AG09319 (cell line): Measurements from ENCODE around the gene RYR3.

Experiments used
- DNase-seq: peaks from one replicate; pipeline ENCODE4 v3.0.0-alpha.2; 2010; ENCODE audit warnings: low read depth; ENCODE audit errors: extremely low read depth
- TF ChIP-seq, protein P1 (sequence below): IDR thresholded peaks from 2 replicates; pipeline ENCODE4 v1.5.1; 2011; ENCODE audit warnings: low read depth, mild to moderate bottlenecking, inconsistent platforms, low read length, moderate library complexity

The RYR3 gene

GRCh38 chr15:33516563-33516962, 205.8 kb downstream of the RYR3 start:
- DNase-seq: no peak
- TF ChIP-seq, protein P1, sequence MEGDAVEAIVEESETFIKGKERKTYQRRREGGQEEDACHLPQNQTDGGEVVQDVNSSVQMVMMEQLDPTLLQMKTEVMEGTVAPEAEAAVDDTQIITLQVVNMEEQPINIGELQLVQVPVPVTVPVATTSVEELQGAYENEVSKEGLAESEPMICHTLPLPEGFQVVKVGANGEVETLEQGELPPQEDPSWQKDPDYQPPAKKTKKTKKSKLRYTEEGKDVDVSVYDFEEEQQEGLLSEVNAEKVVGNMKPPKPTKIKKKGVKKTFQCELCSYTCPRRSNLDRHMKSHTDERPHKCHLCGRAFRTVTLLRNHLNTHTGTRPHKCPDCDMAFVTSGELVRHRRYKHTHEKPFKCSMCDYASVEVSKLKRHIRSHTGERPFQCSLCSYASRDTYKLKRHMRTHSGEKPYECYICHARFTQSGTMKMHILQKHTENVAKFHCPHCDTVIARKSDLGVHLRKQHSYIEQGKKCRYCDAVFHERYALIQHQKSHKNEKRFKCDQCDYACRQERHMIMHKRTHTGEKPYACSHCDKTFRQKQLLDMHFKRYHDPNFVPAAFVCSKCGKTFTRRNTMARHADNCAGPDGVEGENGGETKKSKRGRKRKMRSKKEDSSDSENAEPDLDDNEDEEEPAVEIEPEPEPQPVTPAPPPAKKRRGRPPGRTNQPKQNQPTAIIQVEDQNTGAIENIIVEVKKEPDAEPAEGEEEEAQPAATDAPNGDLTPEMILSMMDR: no peak

DNA sequence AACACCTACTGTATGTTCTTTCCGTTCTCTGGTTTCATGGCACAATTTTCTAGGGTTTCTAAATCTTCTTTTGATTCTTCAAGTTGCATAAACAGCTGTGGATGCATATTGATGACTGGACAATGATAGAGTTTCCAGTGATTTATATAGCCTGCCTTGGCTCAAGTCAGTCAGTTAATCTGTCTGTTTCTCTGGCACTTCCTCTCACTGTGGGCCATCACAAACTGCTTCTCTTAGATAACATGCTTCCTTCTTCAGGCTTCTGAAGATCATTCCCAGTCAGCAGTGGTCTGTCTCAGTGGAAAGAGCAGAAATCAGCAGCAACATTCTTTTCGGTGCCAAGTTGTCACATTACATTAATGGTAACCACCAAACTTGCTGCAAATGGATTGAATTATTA, 207.2 kb downstream of the RYR3 start:
- TF ChIP-seq, protein P1: no peak
- no peak for DNase-seq

- TF ChIP-seq, protein P1: no peak
- DNase-seq: no peak
These were observed 207.7 kb downstream of the RYR3 start for GRCh38 chr15:33518421-33518820.

- TF ChIP-seq, protein P1: no peak
- no peak for DNase-seq
These were observed 213.5 kb downstream of the RYR3 start for GRCh38 chr15:33524274-33524673.

DNA sequence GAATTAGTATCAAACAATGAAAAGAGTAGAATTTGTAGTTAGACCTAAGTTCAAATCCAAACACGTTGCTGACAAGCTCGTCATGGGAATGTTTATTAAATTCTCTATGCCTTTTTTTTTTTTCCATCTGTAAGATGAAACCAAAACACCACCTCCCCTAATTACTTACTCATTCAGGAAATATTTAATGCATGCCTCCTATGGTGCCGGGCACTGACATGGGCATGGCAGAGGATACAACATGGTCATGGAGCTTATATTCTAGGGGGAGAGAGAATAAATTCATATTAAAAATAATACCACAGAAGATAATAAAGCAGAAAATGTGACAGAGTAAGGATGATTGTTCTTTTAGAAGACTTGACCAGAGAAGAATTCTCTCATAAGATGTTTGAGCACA, 215.8 kb downstream of the RYR3 start:
- TF ChIP-seq, protein P1: no peak
- no peak for DNase-seq

DNA sequence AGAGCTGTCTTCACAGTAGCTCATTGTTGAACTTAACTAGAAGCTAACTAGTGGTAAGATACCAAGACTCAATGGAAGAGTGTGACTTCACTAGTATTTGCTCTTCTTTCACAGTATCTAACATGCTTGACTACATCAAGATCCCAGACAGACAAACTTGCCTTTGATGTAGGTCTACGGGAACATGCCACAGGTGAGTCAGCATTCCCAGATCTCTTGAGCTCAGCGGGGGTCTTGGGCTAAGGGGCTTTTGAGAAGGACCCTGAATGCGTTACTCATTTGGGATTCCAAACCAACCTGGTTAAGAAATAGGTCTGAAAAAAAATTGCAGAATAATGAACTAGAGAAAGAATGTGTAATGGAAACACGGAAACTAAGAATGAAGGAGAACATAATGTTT, 222.4 kb downstream of the RYR3 start:
- TF ChIP-seq, protein P1: no peak
- DNase-seq: no peak

GRCh38 chr15:33534642-33535041, 223.9 kb downstream of the RYR3 start:
- DNase-seq: no peak
- TF ChIP-seq, protein P1: no peak

- no peak for DNase-seq
- TF ChIP-seq, protein P1: no peak
These were observed 224.4 kb downstream of the RYR3 start for GRCh38 chr15:33535135-33535534.
